Retinal pigment epithelial cell (primary cell): ENCODE measurements around the gene SPATA16.

ENCODE experiments used
- DNase-seq: peaks from one replicate; pipeline ENCODE4 v3.0.0-alpha.2; 2010; ENCODE audit warnings: low read depth
- H3K4me3 ChIP-seq: 2 replicates; pipeline ENCODE4 v1.5.1; 2011; ENCODE audit warnings: mild to moderate bottlenecking, low read length, control low read depth, moderate library complexity
- TF ChIP-seq, protein P1 (sequence below): conservative IDR thresholded peaks from 2 replicates; pipeline ENCODE4 v1.5.1; 2011; ENCODE audit warnings: low read depth, low read length, control low read depth, inconsistent platforms

SPATA16 gene

DNA sequence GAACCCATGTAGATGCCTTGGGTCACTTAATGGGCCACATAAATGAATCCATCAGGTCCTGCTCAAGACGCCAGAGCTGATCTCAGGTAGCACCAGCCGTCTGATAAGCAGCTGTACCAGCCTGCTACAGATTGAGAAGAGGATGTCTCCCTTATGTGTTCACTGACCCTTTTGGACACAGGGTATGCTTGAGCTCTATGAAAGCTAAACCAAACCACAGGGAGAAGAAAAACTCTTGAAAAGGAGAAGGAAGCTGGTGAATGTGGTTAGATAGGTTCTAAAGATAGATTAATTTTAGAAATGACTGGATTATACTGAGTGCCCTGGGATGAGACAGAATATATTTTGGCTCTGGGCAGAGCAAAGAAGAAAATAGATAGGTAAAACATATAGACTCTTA is 187.5 kb downstream of the SPATA16 start:
- TF ChIP-seq, protein P1, sequence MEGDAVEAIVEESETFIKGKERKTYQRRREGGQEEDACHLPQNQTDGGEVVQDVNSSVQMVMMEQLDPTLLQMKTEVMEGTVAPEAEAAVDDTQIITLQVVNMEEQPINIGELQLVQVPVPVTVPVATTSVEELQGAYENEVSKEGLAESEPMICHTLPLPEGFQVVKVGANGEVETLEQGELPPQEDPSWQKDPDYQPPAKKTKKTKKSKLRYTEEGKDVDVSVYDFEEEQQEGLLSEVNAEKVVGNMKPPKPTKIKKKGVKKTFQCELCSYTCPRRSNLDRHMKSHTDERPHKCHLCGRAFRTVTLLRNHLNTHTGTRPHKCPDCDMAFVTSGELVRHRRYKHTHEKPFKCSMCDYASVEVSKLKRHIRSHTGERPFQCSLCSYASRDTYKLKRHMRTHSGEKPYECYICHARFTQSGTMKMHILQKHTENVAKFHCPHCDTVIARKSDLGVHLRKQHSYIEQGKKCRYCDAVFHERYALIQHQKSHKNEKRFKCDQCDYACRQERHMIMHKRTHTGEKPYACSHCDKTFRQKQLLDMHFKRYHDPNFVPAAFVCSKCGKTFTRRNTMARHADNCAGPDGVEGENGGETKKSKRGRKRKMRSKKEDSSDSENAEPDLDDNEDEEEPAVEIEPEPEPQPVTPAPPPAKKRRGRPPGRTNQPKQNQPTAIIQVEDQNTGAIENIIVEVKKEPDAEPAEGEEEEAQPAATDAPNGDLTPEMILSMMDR, result no peak
- no peak for DNase-seq
- H3K4me3 ChIP-seq, result no peak overlapping the region

DNA sequence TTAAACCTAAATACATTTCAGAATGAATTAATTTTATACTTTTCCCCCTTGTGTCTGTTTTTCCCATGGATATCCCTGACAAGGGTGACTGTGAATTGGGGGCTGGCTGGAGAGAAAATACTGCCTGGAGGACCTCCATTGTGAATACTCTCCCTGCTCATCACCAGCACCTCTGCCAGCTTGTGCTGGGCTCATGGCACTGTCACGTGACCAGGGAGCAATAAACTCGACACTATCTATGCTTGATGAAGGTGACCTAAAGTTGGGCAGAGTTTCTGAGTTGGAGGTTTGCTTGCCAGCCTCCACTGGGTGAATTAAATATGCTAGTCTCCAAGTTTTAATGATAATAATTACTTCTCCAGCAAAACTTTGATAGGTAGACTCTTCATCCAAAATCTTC is 189.5 kb downstream of the SPATA16 start:
- TF ChIP-seq, protein P1, result no peak
- H3K4me3 ChIP-seq, result no peak overlapping the region
- DNase-seq, result no peak

DNA sequence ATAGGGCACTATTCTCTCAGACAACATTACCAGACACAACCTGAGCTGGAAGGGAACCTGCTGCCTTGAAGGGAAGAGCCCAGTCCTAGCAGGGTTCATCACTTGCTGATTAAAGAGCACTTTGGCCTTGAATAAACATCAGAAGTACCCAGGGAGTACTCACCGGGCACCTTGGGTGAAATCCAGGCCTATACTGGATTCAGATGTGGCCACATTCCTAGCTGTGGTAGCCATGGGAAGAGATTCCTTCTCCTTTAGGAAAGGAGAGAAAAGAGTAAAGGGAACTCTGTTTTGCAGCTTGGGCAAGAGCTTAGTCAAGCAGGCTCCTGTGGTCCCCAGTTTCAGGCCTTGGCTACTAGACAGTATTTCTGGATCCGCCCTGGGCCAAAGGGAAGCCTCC is 195.0 kb downstream of the SPATA16 start:
- no peak overlapping the region for H3K4me3 ChIP-seq
- DNase-seq, result no peak
- TF ChIP-seq, protein P1, result no peak

DNA sequence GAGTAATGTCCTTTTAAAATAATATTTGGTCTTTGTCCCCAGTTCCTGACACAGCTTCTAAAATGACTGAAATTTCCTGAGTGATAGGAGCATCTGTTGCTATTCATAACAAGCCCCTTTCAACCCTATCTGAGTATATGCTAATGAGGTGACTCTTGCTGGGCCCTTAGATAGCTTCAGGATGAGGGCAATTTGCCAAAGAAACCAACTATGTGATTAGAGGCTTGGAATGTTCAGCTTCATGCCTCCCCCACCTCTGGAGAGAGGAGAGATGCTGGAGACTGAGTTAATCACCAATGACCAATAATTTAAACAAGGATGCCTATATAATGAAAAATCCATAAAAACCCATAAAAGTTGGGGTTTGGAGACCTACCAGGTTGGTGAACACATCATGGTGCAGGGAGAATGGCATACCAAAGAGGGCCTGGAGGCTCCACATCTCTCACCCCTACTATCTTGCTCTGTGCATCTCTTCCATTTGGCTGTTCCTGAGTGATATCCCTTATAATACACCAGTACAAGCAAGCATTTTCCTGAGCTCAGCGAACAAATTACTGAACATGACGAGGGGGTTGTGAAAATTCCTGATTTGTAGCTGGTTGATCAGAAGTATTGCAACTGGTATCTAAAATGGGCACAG is 201.3 kb downstream of the SPATA16 start:
- peak; percentile 59 for DNase-seq
- TF ChIP-seq, protein P1, result no peak
- H3K4me3 ChIP-seq, result no peak overlapping the region

DNA sequence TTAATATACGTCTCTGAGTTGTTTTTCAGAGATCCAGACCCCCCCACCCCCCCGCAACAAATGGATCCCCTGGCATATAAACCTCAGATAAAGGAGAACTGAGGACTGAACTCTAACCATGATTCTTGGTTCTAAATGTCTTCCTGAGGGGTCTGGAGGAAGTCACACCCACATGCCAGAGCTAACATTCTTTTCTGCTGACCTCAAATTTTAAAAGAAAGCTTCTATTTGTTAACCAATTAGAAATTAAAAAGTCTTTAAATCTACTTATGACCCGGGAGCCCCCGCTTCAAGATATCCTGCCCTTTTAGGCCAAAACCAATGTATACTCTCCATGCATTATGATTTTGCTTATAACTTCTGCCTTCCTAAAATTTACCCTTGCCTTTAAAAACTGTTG is 202.2 kb downstream of the SPATA16 start:
- no peak overlapping the region for H3K4me3 ChIP-seq
- TF ChIP-seq, protein P1, result no peak
- no peak for DNase-seq

DNA sequence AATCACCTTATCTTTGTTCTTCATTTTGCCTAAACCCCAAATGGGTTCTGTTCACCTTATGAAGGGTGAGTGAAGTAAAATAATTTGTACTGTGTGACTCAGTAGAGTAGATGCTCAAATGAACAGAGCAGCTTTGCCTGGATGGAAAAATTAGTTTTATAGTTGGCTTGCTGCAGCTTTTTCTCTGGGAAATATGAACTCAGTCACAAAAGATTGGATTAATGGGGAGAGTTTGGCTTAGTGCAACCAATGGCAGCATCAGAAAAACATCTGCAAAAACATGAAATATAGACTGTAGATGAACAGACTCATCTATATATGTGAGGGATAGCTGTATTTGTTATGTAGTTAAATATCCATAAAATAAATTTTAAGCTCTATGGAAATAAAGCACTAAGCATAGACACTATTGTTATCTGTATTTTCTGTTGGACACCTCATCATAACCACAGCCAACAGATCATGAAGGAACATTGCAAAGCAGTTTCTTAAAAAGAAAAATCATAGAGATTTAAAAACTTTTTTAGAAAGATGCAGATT is 209.2 kb downstream of the SPATA16 start:
- H3K4me3 ChIP-seq, result no peak overlapping the region
- no peak for DNase-seq

DNA sequence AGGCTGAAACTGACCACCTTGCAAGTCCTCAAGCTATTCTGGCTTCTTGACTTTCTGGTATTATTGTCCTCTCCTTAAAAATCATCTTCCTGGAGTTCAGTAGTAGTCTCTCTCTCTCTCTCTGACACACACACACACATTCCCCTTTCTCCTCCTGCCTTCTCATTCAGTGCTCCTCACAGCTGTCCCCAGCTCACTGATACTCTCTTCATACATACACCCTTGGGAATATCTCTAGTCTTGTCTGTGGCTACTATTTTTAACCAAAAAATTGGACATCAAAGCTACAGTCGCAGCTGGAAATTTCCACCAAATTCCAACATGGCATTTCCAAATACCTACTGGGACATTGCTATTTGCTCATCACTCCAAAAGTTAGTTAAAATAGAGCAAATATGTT is 211.6 kb downstream of the SPATA16 start:
- DNase-seq, result no peak
- no peak overlapping the region for H3K4me3 ChIP-seq
- TF ChIP-seq, protein P1, result no peak

More for the DNA sequence above, 209.2 kb downstream of the SPATA16 start:
- TF ChIP-seq, protein P1, result no peak
